Gastroesophageal sphincter (tissue), 3 donors: ENCODE measurements around the gene TBC1D2B.
"Not testable (repeated sequence)": the region's sequence is repeated elsewhere in the genome, so short reads cannot be mapped to it uniquely, and the experiment has no call there.

Experiments used
- CTCF ChIP-seq, 4 experiments: fragments of 200-600 bp in 2 of 4; fragments of 450-650 bp in 2 of 4; sonication (generic) in 1 of 4; IDR thresholded peaks; one replicate each; pipeline ENCODE4 v1.5.1; 2017 to 2019; ENCODE audit warnings: antibody characterized with exemption in 4 of 4, mild to moderate bottlenecking in 2 of 4, moderate library complexity in 2 of 4
- POLR2A ChIP-seq, 2 donors: fragments of 450-650 bp; IDR thresholded peaks; one replicate each; pipeline ENCODE4 v1.6.1; 2017; ENCODE audit warnings: antibody characterized with exemption in 2 of 2, mild to moderate bottlenecking in 2 of 2, moderate library complexity in 1 of 2

DNA sequence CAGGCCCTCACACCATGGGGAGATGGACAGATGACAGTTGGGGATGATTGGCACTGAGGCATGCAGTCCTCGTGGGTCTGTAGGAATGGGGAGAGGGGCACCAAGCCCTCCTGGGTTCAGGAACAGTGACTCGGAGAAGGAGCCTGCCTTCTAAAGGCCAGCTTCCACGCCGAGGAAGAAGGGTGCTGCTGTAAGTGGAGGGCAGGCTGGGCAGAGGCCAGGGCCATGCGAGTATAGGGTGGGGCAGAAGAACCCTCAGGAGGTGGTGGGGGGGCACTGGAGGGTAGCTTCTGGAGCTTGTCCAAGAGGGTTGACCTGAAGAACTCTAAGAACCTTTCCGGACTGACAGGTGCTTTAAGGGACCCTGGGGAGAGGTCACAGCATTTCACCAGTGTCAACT is 104.8 kb downstream of the TBC1D2B start:
- TF ChIP-seq POLR2A, CTCF (IDR thresholded peaks at IDR 0.05): not testable (repeated sequence)
